Measurements from ENCODE around the gene SLC19A1.

The SLC19A1 gene

GRCh38 chr21:45492765-45493164 is 49.5 kb downstream of the SLC19A1 start:
- TF ChIP-seq MAX (IDR thresholded peaks at IDR 0.05) (no peak), TEAD4 (IDR thresholded peaks at IDR 0.05) (no peak), TAF1 (IDR thresholded peaks at IDR 0.05; ENCODE audit: low read depth) (no peak), USF1 (IDR thresholded peaks at IDR 0.05) (no peak), ZBTB7A (IDR thresholded peaks at IDR 0.05; ENCODE audit: low read depth) (no peak), EP300 (IDR thresholded peaks at IDR 0.05; ENCODE audit: borderline replicate concordance) (no peak), FOXM1 (IDR thresholded peaks at IDR 0.05; ENCODE audit: borderline replicate concordance, low read depth) (no peak), NFIC (IDR thresholded peaks at IDR 0.05) (no peak), YY1 (IDR thresholded peaks at IDR 0.05; ENCODE audit: low read depth) (no peak), REST (IDR thresholded peaks at IDR 0.05; ENCODE audit: low read depth) (no peak), TCF12 (IDR thresholded peaks at IDR 0.05; ENCODE audit: low read depth) (no peak), CREB1 (IDR thresholded peaks at IDR 0.05; ENCODE audit: low read depth) (no peak), CEBPB (IDR thresholded peaks at IDR 0.05) (no peak), RAD21 (IDR thresholded peaks at IDR 0.05; ENCODE audit: low read depth) (no peak), EGR1 (IDR thresholded peaks at IDR 0.05) (no peak)

GRCh38 chr21:45491623-45492022 is 50.6 kb downstream of the SLC19A1 start:
- no peak for TF ChIP-seq EP300 (IDR thresholded peaks at IDR 0.05; ENCODE audit: borderline replicate concordance)
- TF ChIP-seq TEAD4 (IDR thresholded peaks at IDR 0.05) = no peak
- TF ChIP-seq USF1 (IDR thresholded peaks at IDR 0.05) = no peak

- TF ChIP-seq EP300 (IDR thresholded peaks at IDR 0.05; ENCODE audit: borderline replicate concordance) = no peak
- no peak for TF ChIP-seq ZBTB7A (IDR thresholded peaks at IDR 0.05; ENCODE audit: low read depth)
- TF ChIP-seq RAD21 (IDR thresholded peaks at IDR 0.05; ENCODE audit: low read depth) = no peak
- no peak for TF ChIP-seq EGR1 (IDR thresholded peaks at IDR 0.05)
- no peak for TF ChIP-seq YY1 (IDR thresholded peaks at IDR 0.05; ENCODE audit: low read depth)
- TF ChIP-seq TAF1 (IDR thresholded peaks at IDR 0.05; ENCODE audit: low read depth) = no peak
- TF ChIP-seq MAX (IDR thresholded peaks at IDR 0.05) = no peak
- no peak for TF ChIP-seq FOXM1 (IDR thresholded peaks at IDR 0.05; ENCODE audit: borderline replicate concordance, low read depth)
- TF ChIP-seq USF1 (IDR thresholded peaks at IDR 0.05) = no peak
- no peak for TF ChIP-seq REST (IDR thresholded peaks at IDR 0.05; ENCODE audit: low read depth)
- TF ChIP-seq NFIC (IDR thresholded peaks at IDR 0.05) = no peak
- no peak for TF ChIP-seq TCF12 (IDR thresholded peaks at IDR 0.05; ENCODE audit: low read depth)
Observed at GRCh38 chr21:45491056-45491455, 51.2 kb downstream of the SLC19A1 start.

GRCh38 chr21:45490049-45490731 is 52.0 kb downstream of the SLC19A1 start:
- no peak for TF ChIP-seq CREB1 (IDR thresholded peaks at IDR 0.05; ENCODE audit: low read depth)
- no peak for TF ChIP-seq REST (IDR thresholded peaks at IDR 0.05; ENCODE audit: low read depth)
- no peak for TF ChIP-seq USF1 (IDR thresholded peaks at IDR 0.05)
- no peak for TF ChIP-seq EP300 (IDR thresholded peaks at IDR 0.05; ENCODE audit: borderline replicate concordance)
- TF ChIP-seq TEAD4 (IDR thresholded peaks at IDR 0.05) = no peak
- TF ChIP-seq TCF12 (IDR thresholded peaks at IDR 0.05; ENCODE audit: low read depth) = no peak
- TF ChIP-seq YY1 (IDR thresholded peaks at IDR 0.05; ENCODE audit: low read depth) = no peak

Data from Ishikawa (cell line).